Neural cell (in vitro differentiated cells): ENCODE data around the gene HSD3B1. TPM values are rescaled to one million over a fixed set of nuclear protein-coding genes. Genes with fewer than 3 reads are reported as not detected.

ENCODE experiments used
- H2AFZ ChIP-seq: fragments of 200-600, 300-800 bp; sonication (generic), shearing (Covaris generic); 2 replicates; pipeline ENCODE4 v1.6.0; 2014; ENCODE audit warnings: low read depth, mild to moderate bottlenecking, antibody characterized with exemption, low read length, moderate library complexity
- H3F3A ChIP-seq: fragments of 200-600 bp; shearing (Covaris generic); 2 replicates; pipeline ENCODE4 v1.6.1; 2016; ENCODE audit warnings: mild to moderate bottlenecking, moderate library complexity, mixed read lengths, antibody characterized with exemption, low read length; ENCODE audit not compliant: insufficient read depth, poor library complexity, severe bottlenecking
- H3K27ac ChIP-seq: fragments of 200-600, 300-800 bp; sonication (generic), shearing (Covaris generic); 2 replicates; pipeline ENCODE4 v1.5.1; 2014; ENCODE audit warnings: mild to moderate bottlenecking, low read length, moderate library complexity
- H3K27me3 ChIP-seq: fragments of 300-800, 200-600 bp; sonication (generic), shearing (Covaris generic); 2 replicates; pipeline ENCODE4 v1.6.0; 2014; ENCODE audit warnings: mild to moderate bottlenecking, low read depth, low read length, moderate library complexity; ENCODE audit not compliant: insufficient read depth
- H3K36me3 ChIP-seq: fragments of 300-800, 200-600 bp; sonication (generic), shearing (Covaris generic); 2 replicates; pipeline ENCODE4 v1.5.1; 2014; ENCODE audit warnings: mild to moderate bottlenecking, antibody characterized with exemption, low read length, moderate library complexity; ENCODE audit not compliant: insufficient read depth
- H3K4me2 ChIP-seq: fragments of 300-800, 200-600 bp; sonication (generic), shearing (Covaris generic); 2 replicates; pipeline ENCODE4 v1.6.0; 2014; ENCODE audit warnings: mild to moderate bottlenecking, low read length
- H3K4me3 ChIP-seq: fragments of 300-800, 200-600 bp; sonication (generic), shearing (Covaris generic); 2 replicates; pipeline ENCODE4 v1.5.1; 2014; ENCODE audit warnings: mild to moderate bottlenecking, low read length, moderate library complexity
- H3K79me2 ChIP-seq: fragments of 200-600 bp; shearing (Covaris generic); replicated peaks from 2 replicates; pipeline ENCODE4 v1.6.0; 2014; ENCODE audit warnings: mild to moderate bottlenecking, low read length, moderate library complexity; ENCODE audit not compliant: insufficient read depth
- H3K9ac ChIP-seq: fragments of 300-800, 200-600 bp; sonication (generic), shearing (Covaris generic); 2 replicates; pipeline ENCODE4 v1.6.1; 2016; ENCODE audit warnings: mild to moderate bottlenecking, low read length, mixed read lengths
- H3K9me2 ChIP-seq: fragments of 200-600 bp; shearing (Covaris generic); 2 replicates; pipeline ENCODE4 v1.6.1; 2016; ENCODE audit warnings: mild to moderate bottlenecking, low read length, mixed read lengths; ENCODE audit not compliant: insufficient read depth
- H3K9me3 ChIP-seq: fragments of 200-600, 300-800 bp; sonication (generic), shearing (Covaris generic); 2 replicates; pipeline ENCODE4 v1.6.1; 2016; ENCODE audit warnings: mild to moderate bottlenecking, mixed run types, low read length, moderate library complexity, mixed read lengths
- H4K20me1 ChIP-seq: fragments of 200-600 bp; shearing (Covaris generic); 2 replicates; pipeline ENCODE4 v1.6.1; 2016; ENCODE audit warnings: mild to moderate bottlenecking, mixed run types; ENCODE audit not compliant: insufficient read depth
- EP300 ChIP-seq: fragments of 450-650 bp; conservative IDR thresholded peaks from 2 replicates; pipeline ENCODE4 v1.6.1; 2014; ENCODE audit warnings: antibody characterized with exemption, mild to moderate bottlenecking, moderate library complexity; ENCODE audit not compliant: poor library complexity, severe bottlenecking
- EZH2 ChIP-seq: fragments of 200-600, 300-800 bp; shearing (Covaris generic), sonication (generic); IDR thresholded peaks from 2 replicates; pipeline ENCODE4 v1.6.1; 2014; ENCODE audit warnings: antibody characterized with exemption, low read length, borderline replicate concordance, mild to moderate bottlenecking; ENCODE audit not compliant: insufficient read depth, poor library complexity, severe bottlenecking
- MXI1 ChIP-seq: fragments of 450-650 bp; conservative IDR thresholded peaks from 2 replicates; pipeline ENCODE4 v1.6.1; 2014; ENCODE audit warnings: antibody characterized with exemption, mild to moderate bottlenecking; ENCODE audit not compliant: poor library complexity, severe bottlenecking
- POLR2AphosphoS5 ChIP-seq: IDR thresholded peaks from 2 replicates; pipeline ENCODE4 v1.6.1; 2012
- RAD21 ChIP-seq: fragments of 450-650 bp; conservative IDR thresholded peaks from 2 replicates; pipeline ENCODE4 v1.6.1; 2014; ENCODE audit warnings: antibody characterized with exemption, mild to moderate bottlenecking, moderate library complexity
- SMC3 ChIP-seq: fragments of 450-650 bp; conservative IDR thresholded peaks from 2 replicates; pipeline ENCODE4 v1.6.1; 2014; ENCODE audit warnings: antibody characterized with exemption, mild to moderate bottlenecking, moderate library complexity; ENCODE audit not compliant: poor library complexity
- TAF1 ChIP-seq: IDR thresholded peaks from 2 replicates; pipeline ENCODE4 v1.6.1; 2012; ENCODE audit warnings: low read depth
- polyA plus RNA-seq: library from polyadenylated mRNA; depleted of rRNA; stranded (reverse); fragments of >200 nt; gene quantifications from 2 replicates; pipeline ENCODE4 v1.2.3, GENCODE V29; 2014
- TF ChIP-seq, protein P1 (sequence below): IDR thresholded peaks from 2 replicates; pipeline ENCODE4 v1.6.1; 2012; ENCODE audit warnings: borderline replicate concordance
- TF ChIP-seq, protein P2 (sequence below): fragments of 450-650 bp; IDR thresholded peaks from 2 replicates; pipeline ENCODE4 v1.5.1; 2014; ENCODE audit warnings: antibody characterized with exemption, mild to moderate bottlenecking, moderate library complexity; ENCODE audit not compliant: poor library complexity, severe bottlenecking

The HSD3B1 gene
- polyA plus RNA-seq, 1 donor from 2014 or later: not detected

DNA sequence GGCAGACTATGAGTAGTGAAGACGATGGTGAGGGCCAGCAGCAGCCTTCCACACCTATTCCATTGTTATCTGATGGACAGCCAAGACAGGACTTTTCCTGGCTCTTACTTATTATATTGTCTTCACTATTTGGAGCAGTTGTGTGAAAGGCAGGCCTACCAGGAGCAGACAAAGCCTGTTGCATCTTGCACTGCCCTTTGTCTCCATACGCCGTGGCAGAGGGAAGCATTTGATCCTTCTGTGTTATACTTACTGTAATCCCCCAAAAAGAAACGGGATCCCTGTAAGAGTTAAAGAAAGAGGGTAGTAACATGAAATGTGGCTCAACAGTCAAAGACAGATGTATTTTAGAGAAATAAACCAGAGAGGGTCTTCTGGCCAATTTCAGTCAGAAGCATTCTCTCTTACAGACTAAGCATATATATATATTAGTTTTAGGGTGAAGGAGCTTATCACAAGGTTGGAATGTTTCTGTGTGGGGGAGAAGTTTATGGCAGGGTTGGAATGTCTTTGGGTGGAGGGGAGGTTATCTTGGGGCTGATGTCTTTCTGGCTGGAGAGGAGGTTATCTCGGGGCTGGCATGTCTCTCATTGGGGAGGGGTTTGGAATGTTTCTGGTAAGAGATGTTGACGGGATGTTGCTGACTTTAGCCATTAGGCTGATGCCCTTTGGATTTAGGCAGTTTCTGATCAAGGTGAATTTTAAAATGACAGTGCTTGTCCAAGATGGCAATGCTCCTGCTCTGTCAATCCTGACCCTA is 23.4 kb upstream of the HSD3B1 start:
- no peak overlapping the region for H3K4me3 ChIP-seq
- H3K27ac ChIP-seq: no peak overlapping the region
- no peaks in the 10 kb centered on the region for H3K27me3 ChIP-seq
- TF ChIP-seq, protein P1, sequence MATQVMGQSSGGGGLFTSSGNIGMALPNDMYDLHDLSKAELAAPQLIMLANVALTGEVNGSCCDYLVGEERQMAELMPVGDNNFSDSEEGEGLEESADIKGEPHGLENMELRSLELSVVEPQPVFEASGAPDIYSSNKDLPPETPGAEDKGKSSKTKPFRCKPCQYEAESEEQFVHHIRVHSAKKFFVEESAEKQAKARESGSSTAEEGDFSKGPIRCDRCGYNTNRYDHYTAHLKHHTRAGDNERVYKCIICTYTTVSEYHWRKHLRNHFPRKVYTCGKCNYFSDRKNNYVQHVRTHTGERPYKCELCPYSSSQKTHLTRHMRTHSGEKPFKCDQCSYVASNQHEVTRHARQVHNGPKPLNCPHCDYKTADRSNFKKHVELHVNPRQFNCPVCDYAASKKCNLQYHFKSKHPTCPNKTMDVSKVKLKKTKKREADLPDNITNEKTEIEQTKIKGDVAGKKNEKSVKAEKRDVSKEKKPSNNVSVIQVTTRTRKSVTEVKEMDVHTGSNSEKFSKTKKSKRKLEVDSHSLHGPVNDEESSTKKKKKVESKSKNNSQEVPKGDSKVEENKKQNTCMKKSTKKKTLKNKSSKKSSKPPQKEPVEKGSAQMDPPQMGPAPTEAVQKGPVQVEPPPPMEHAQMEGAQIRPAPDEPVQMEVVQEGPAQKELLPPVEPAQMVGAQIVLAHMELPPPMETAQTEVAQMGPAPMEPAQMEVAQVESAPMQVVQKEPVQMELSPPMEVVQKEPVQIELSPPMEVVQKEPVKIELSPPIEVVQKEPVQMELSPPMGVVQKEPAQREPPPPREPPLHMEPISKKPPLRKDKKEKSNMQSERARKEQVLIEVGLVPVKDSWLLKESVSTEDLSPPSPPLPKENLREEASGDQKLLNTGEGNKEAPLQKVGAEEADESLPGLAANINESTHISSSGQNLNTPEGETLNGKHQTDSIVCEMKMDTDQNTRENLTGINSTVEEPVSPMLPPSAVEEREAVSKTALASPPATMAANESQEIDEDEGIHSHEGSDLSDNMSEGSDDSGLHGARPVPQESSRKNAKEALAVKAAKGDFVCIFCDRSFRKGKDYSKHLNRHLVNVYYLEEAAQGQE: no peak
- TF ChIP-seq SMC3 (no peak), MXI1 (no peak), TAF1 (no peak), RAD21 (no peak), EZH2 (no peak), POLR2AphosphoS5 (no peak), EP300 (no peak)
- TF ChIP-seq, protein P2, sequence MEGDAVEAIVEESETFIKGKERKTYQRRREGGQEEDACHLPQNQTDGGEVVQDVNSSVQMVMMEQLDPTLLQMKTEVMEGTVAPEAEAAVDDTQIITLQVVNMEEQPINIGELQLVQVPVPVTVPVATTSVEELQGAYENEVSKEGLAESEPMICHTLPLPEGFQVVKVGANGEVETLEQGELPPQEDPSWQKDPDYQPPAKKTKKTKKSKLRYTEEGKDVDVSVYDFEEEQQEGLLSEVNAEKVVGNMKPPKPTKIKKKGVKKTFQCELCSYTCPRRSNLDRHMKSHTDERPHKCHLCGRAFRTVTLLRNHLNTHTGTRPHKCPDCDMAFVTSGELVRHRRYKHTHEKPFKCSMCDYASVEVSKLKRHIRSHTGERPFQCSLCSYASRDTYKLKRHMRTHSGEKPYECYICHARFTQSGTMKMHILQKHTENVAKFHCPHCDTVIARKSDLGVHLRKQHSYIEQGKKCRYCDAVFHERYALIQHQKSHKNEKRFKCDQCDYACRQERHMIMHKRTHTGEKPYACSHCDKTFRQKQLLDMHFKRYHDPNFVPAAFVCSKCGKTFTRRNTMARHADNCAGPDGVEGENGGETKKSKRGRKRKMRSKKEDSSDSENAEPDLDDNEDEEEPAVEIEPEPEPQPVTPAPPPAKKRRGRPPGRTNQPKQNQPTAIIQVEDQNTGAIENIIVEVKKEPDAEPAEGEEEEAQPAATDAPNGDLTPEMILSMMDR: no peak
- no peak overlapping the region for H2AFZ ChIP-seq
- H3K9me2 ChIP-seq: no peaks in the 10 kb centered on the region
- H3K36me3 ChIP-seq: no peaks in the 10 kb centered on the region
- H3K9ac ChIP-seq: no peak overlapping the region
- no peaks in the 10 kb centered on the region for H3K9me3 ChIP-seq
- no peaks in the 10 kb centered on the region for H3F3A ChIP-seq
- no peak overlapping the region for H3K4me2 ChIP-seq
- no peaks in the 10 kb centered on the region for H3K79me2 ChIP-seq
- no peaks in the 10 kb centered on the region for H4K20me1 ChIP-seq

DNA sequence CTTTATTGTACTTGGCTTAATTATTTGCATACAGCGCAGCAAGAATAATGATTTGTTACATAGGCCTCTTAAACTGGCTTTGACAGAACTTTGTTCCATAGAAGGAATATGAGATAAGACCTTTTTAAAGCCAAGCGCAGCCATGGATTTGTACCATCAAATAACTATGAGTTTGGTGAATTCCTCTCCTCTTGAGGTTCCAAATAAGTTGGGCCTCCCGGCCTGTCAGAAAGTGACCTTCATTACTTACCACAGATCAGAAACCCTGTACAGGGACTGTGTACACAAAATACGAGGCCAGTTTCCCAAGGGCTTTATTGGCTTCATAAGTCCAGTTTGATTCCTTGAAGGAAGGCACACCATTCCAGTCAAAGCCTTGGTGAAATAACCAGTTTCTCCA is 21.8 kb upstream of the HSD3B1 start:
- H3K9me2 ChIP-seq: no peaks in the 10 kb centered on the region
- no peaks in the 10 kb centered on the region for H4K20me1 ChIP-seq
- TF ChIP-seq TAF1 (no peak), MXI1 (no peak), EZH2 (no peak), SMC3 (no peak), RAD21 (no peak), POLR2AphosphoS5 (no peak)
- TF ChIP-seq, protein P2: no peak

More for the DNA sequence above, 21.8 kb upstream of the HSD3B1 start:
- Histone ChIP-seq H3F3A (no peaks in the 10 kb centered on the region), H3K9ac (no peak overlapping the region), H3K27ac (no peak overlapping the region), H3K4me3 (no peak overlapping the region), H3K9me3 (no peaks in the 10 kb centered on the region), H2AFZ (no peak overlapping the region), H3K79me2 (no peaks in the 10 kb centered on the region), H3K36me3 (no peaks in the 10 kb centered on the region), H3K4me2 (no peak overlapping the region), H3K27me3 (no peaks in the 10 kb centered on the region)
